Cardiac septum (tissue), 1 donor: ENCODE results near the gene HOXA5. TPM values are rescaled to one million over a fixed set of nuclear protein-coding genes. Genes with fewer than 3 reads are reported as not detected.

Experiments
- DNase-seq: peaks from one replicate; pipeline ENCODE4 v3.0.0-alpha.2; 2020; ENCODE audit warnings: low spot score
- intact Hi-C: fragments of 100-400 bp; cut with DNase I; formaldehyde crosslinking; loops from one replicate; pipeline ENCODE4 v1.14.0; 2022
- total RNA-seq: library from RNA; stranded (reverse); fragmentation: NEBNext Ultra II Directional; extraction: Animal tissue kit (Norgen Biotek cat#: 25700); gene quantifications from one replicate; pipeline ENCODE4 v1.2.1, GENCODE V29; 2021
- donor health status: DM: no; HTN: no; CAD: no.

Gene HOXA5
- total RNA-seq, 1 donor from 2014 or later, result 0.30 TPM

- DNase-seq, result peak; percentile 44
- intact Hi-C loops, result no loop called here
Observed at GRCh38 chr7:27152816-27153442, 9.4 kb upstream of the HOXA5 start.

GRCh38 chr7:27151931-27152815 lies 8.7 kb upstream of the HOXA5 start, which contains the start of gene HOXA3:
Gene HOXA3 (minus strand): TSS chr7:27152583. CDS start chr7:27110640, 41,943 bp downstream.
- intact Hi-C loops, result no loop called here
- peak; percentile 41 for DNase-seq

GRCh38 chr7:27151341-27151930 lies 8.0 kb upstream of the HOXA5 start:
- intact Hi-C loops, result no loop called here
- DNase-seq, result no peak

- peak; percentile 82 for DNase-seq
- intact Hi-C loops, result no loop called here
Observed at GRCh38 chr7:27150568-27151340, 7.3 kb upstream of the HOXA5 start.

- DNase-seq, result no peak
- intact Hi-C loops, result no loop called here
Observed at GRCh38 chr7:27149842-27150567, 6.5 kb upstream of the HOXA5 start.

- DNase-seq, result peak; percentile 60
- intact Hi-C loops, result no loop called here
Observed at GRCh38 chr7:27148756-27149641, 5.5 kb upstream of the HOXA5 start.

- intact Hi-C loops, result no loop called here
Observed at GRCh38 chr7:27148031-27148755, 4.7 kb upstream of the HOXA5 start.

GRCh38 chr7:27147199-27148030 lies 3.9 kb upstream of the HOXA5 start, which contains the start of gene HOXA6:
Gene HOXA6 (minus strand): TSS chr7:27147774. CDS start chr7:27147749, 25 bp downstream.
- intact Hi-C loops, result no loop called here
- DNase-seq, result peak; percentile 74

More at GRCh38 chr7:27148031-27148755, 4.7 kb upstream of the HOXA5 start:
- DNase-seq, result peak; percentile 54

- DNase-seq, result peak; percentile 53
Observed at GRCh38 chr7:27146491-27147198, 3.2 kb upstream of the HOXA5 start.

GRCh38 chr7:27145914-27146412 lies 2.5 kb upstream of the HOXA5 start:
- DNase-seq, result peak; percentile 59
- intact Hi-C loops, result no loop called here

More at GRCh38 chr7:27146491-27147198, 3.2 kb upstream of the HOXA5 start:
- intact Hi-C loops, result no loop called here

GRCh38 chr7:27145165-27145913 lies 1.9 kb upstream of the HOXA5 start:
- intact Hi-C loops, result no loop called here
- peak; percentile 47 for DNase-seq

- peak; percentile 47 for DNase-seq
- intact Hi-C loops, result no loop called here
Observed at GRCh38 chr7:27144781-27145164, 1.3 kb upstream of the HOXA5 start.

- intact Hi-C loops, result no loop called here
- no peak for DNase-seq
Observed at GRCh38 chr7:27143950-27144780, 684 bp upstream of the HOXA5 start.

- peak; percentile 43 for DNase-seq
- intact Hi-C loops, result no loop called here
Observed at GRCh38 chr7:27142580-27143022, 880 bp downstream of the HOXA5 start.
